K562 (cell line): ENCODE results near the gene ASPDH.

Source experiments
- CTCF ChIP-seq, 3 experiments: IDR thresholded peaks in 2 of 3; conservative IDR thresholded peaks in 1 of 3; 2 replicates each; pipeline ENCODE4 v1.5.1; 2011 to 2012; ENCODE audit warnings: low read length in 3 of 3, mild to moderate bottlenecking in 3 of 3, control low read depth in 2 of 3, improper control_type of control experiment in 1 of 3, inconsistent platforms in 1 of 3, low read depth in 1 of 3, mixed read lengths in 1 of 3, moderate library complexity in 1 of 3; ENCODE audit not compliant: insufficient read depth in 2 of 3
- MAFF ChIP-seq: IDR thresholded peaks from 2 replicates; pipeline ENCODE4 v1.6.1; 2012; ENCODE audit warnings: low read length, improper control_type of control experiment
- MAFK ChIP-seq: IDR thresholded peaks from 2 replicates; pipeline ENCODE4 v1.6.1; 2011; ENCODE audit warnings: low read length, improper control_type of control experiment
- MAX ChIP-seq: sonication (generic); formaldehyde crosslinking; IDR thresholded peaks from 2 replicates; pipeline ENCODE4 v1.9.0; 2022; ENCODE audit warnings: mild to moderate bottlenecking, missing genetic modification reagents
- MITF ChIP-seq: IDR thresholded peaks from 2 replicates; pipeline ENCODE4 v1.6.1; 2014; ENCODE audit warnings: antibody characterized with exemption
- PRMT5 ChIP-seq: sonication (generic); formaldehyde crosslinking; IDR thresholded peaks from 2 replicates; pipeline ENCODE4 v1.5.0; 2020; ENCODE audit warnings: missing genetic modification reagents
- PRPF4 ChIP-seq: fragments of 200-400 bp; formaldehyde crosslinking; IDR thresholded peaks from one replicate; pipeline ENCODE4 v1.6.1; 2017; ENCODE audit warnings: low read length, low read depth, mild to moderate bottlenecking; ENCODE audit not compliant: insufficient read depth, poor library complexity, severe bottlenecking
- PTBP1 ChIP-seq: fragments of 200-400 bp; formaldehyde crosslinking; IDR thresholded peaks from 2 replicates; pipeline ENCODE4 v1.6.1; 2017; ENCODE audit warnings: low read depth, low read length
- SMC3 ChIP-seq: conservative IDR thresholded peaks from 2 replicates; pipeline ENCODE4 v1.6.1; 2011; ENCODE audit warnings: low read depth, low read length, improper control_type of control experiment; ENCODE audit not compliant: insufficient read depth
- TAF1 ChIP-seq: IDR thresholded peaks from 2 replicates; pipeline ENCODE4 v1.6.1; 2011; ENCODE audit warnings: mild to moderate bottlenecking, low read length, moderate library complexity; ENCODE audit not compliant: insufficient read depth, control insufficient read depth, severe bottlenecking; ENCODE audit errors: extremely low read depth
- ZNF398 ChIP-seq: fragments of 250-450 bp; sonication (Bioruptor Pico); IDR thresholded peaks from 2 replicates; pipeline ENCODE4 v1.8.0; 2021; ENCODE audit warnings: moderate library complexity, mild to moderate bottlenecking, inconsistent platforms

GRCh38 chr19:50558449-50558848 lies 44.7 kb upstream of the ASPDH start:
- TF ChIP-seq PTBP1 (no peak), MAX (CRISPR knock-in tag) (0 out of 2 replicates have a peak, but pooled peaks have one; percentile 27), MAFK (no peak), ZNF398 (CRISPR knock-in tag) (no peak), CTCF (IDR thresholded peaks at IDR 0.05 in 2 of 3, conservative IDR thresholded peaks at IDR 0.05 in 1 of 3; ENCODE audit: insufficient read depth in 2 of 3, low read depth in 1 of 3, low read length in 3 of 3) (no peak), PRMT5 (CRISPR knock-in tag) (no peak), PRPF4 (no peak), MITF (no peak), TAF1 (no peak), MAFF (no peak), SMC3 (no peak)
